GM18873 (cell line): Measurements from ENCODE around the gene LRRC25.
"Not testable (repeated sequence)": the region's sequence is repeated elsewhere in the genome, so short reads cannot be mapped to it uniquely, and the experiment has no call there.

Source experiments
- ATAC-seq: cut with Tn5 transposase; IDR thresholded peaks from one replicate; pipeline ENCODE4 v1.9.1; 2021; ENCODE audit warnings: mild to moderate bottlenecking, moderate library complexity, moderate number of reproducible peaks; ENCODE audit not compliant: unreplicated experiment, low FRiP score

LRRC25 gene

GRCh38 chr19:18385675-18386542 is 11.5 kb downstream of the LRRC25 start, which contains the start of gene GDF15:
Gene GDF15 (plus strand): TSS chr19:18386158. CDS start chr19:18386190, 32 bp downstream.
- ATAC-seq: no peak

GRCh38 chr19:18385359-18385674 is 12.1 kb downstream of the LRRC25 start:
- no peak for ATAC-seq

GRCh38 chr19:18384775-18385174 is 12.6 kb downstream of the LRRC25 start:
- ATAC-seq: no peak

- not testable (repeated sequence) for ATAC-seq
Measured at GRCh38 chr19:18383622-18384021, 13.8 kb downstream of the LRRC25 start.

- ATAC-seq: no peak
Measured at GRCh38 chr19:18380843-18381242, 16.6 kb downstream of the LRRC25 start.

- ATAC-seq: no peak
Measured at GRCh38 chr19:18379803-18380747, 17.3 kb downstream of the LRRC25 start.

- ATAC-seq: no peak
Measured at GRCh38 chr19:18377026-18377425, 20.4 kb downstream of the LRRC25 start.

- ATAC-seq: no peak
Measured at GRCh38 chr19:18373892-18374629, 23.4 kb downstream of the LRRC25 start.

GRCh38 chr19:18373407-18373891 is 24.0 kb downstream of the LRRC25 start:
- ATAC-seq: no peak

GRCh38 chr19:18368504-18369222 is 28.8 kb downstream of the LRRC25 start:
- ATAC-seq: no peak

- no peak for ATAC-seq
Measured at GRCh38 chr19:18366021-18366435, 31.4 kb downstream of the LRRC25 start.

- ATAC-seq: no peak
Measured at GRCh38 chr19:18364826-18365528, 32.4 kb downstream of the LRRC25 start.

GRCh38 chr19:18364277-18364825 is 33.1 kb downstream of the LRRC25 start:
- not testable (repeated sequence) for ATAC-seq

GRCh38 chr19:18363787-18364186 is 33.6 kb downstream of the LRRC25 start:
- no peak for ATAC-seq

GRCh38 chr19:18362934-18363542 is 34.4 kb downstream of the LRRC25 start:
- ATAC-seq: no peak

- ATAC-seq: no peak
Measured at GRCh38 chr19:18361646-18362045, 35.8 kb downstream of the LRRC25 start.

- ATAC-seq: no peak
Measured at GRCh38 chr19:18357041-18357440, 40.4 kb downstream of the LRRC25 start.

- not testable (repeated sequence) for ATAC-seq
Measured at GRCh38 chr19:18354743-18355142, 42.7 kb downstream of the LRRC25 start.
